HTR-8/SVneo (cell line): ENCODE data around the gene KRTAP10-1.
"Not testable (repeated sequence)": the region's sequence is repeated elsewhere in the genome, so short reads cannot be mapped to it uniquely, and the experiment has no call there.

Source experiments
- DNase-seq: peaks from one replicate; pipeline ENCODE4 v3.0.0; 2011; ENCODE audit warnings: low spot score, mixed read lengths; ENCODE audit not compliant: insufficient read length
- FAIRE-seq: peaks from 2 replicates; lab custom pipeline; 2011; peaks lifted over from hg19 to GRCh38; lab: Jason Lieb, UNC

KRTAP10-1 gene

GRCh38 chr21:44571844-44572782 is 32.1 kb upstream of the KRTAP10-1 start:
- DNase-seq (no peak), FAIRE-seq (no peak)

GRCh38 chr21:44571296-44571695 is 31.3 kb upstream of the KRTAP10-1 start:
- no peak for FAIRE-seq
- no peak for DNase-seq

DNA sequence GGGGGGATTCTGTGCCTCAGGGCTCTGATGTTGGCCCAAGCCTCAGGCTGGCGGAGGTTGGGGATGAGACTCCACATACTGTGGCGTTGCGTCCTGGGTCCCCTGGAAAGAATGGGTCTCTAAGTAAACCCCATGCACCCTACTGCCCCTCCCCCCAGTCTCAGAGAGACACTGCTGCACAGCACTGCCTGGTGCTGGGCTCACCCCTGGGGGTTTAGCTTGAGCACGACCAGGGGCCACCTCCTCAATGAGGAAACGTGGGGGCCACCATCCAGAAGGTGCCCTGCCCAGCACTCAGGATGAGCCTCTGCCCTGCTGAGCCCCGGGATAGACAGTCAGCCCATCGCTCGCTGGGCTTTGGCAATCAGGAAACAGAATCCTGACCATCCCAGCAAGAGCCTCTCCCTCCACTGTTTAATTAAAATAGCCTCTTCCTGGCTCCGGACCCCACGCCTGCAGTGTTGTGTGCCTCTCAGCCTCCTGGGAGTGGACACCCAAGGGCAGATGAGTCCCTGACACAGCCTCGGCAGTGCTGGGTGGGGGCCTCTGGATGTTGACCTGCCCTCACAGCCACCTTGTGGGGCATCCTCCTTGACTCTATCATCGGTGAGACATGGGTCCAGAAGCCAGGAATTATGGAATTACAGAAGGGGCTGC is 30.0 kb upstream of the KRTAP10-1 start:
- FAIRE-seq: no peak
- DNase-seq: no peak

DNA sequence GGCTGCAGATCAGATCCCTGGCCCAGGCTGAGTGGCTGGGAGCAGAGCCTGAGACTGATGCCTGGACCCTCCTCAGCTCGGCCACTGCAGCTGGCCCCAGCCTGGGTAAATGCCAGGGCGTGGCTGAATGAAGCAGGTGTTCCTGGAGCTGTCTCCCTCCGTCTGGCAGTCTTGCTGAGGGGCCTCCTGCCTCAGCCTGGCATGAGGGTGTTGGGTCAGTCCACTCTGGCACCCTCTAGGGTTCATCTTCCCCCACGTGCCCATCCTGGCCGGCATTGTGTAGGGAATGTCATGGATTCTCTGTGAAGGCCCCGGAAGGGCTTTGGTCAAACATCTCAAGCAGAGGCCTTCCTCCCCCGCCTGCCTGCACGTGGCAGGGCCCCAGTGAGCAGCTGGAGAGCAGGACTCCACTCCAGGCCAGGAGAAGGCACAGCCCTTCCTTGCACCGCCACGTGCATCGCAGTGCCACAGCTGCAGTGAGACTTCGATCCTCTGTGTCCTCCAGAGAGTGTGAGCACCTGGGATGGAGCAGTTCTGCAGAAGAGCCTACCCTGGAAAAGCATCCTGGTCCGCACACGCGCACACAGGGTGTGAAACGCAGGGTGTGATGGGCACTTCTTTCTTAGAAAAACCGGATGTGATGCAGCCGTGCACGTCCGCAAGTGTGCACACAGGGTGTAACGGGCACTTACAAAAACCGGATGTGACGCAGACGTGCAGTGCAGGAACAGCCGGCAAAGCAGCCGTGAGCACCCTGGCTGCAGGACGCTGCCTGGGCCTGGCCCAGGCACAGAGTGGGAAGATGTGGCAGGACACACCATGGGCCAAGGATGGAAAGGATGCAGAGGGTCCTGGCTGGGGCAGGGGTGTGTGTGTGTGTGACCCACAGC is 28.9 kb upstream of the KRTAP10-1 start:
- DNase-seq: no peak
- no peak for FAIRE-seq

DNA sequence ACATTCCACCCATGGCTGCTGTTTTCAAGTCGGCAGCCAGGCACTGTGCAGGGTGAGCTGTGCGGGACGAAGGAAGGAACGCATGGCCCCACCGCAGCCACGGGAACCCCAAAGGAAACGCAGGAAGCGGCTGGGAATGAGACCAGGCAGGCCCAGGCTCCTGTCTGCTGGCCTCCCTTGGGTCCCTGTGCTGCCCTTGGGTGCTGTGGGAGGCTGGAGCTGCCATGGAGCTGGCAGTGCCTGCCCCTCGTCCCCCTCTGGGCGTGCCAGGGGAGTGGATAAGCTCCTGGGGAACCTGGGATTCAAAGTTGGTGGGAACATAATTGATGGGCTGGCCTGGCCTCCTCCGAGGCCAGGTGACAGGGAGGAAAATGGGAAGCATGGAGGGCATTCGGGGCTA is 28.3 kb upstream of the KRTAP10-1 start:
- FAIRE-seq: no peak
- no peak for DNase-seq

GRCh38 chr21:44567481-44568171 is 27.6 kb upstream of the KRTAP10-1 start:
- FAIRE-seq (no peak), DNase-seq (no peak)

GRCh38 chr21:44566403-44566802 is 26.4 kb upstream of the KRTAP10-1 start:
- DNase-seq (no peak), FAIRE-seq (no peak)

DNA sequence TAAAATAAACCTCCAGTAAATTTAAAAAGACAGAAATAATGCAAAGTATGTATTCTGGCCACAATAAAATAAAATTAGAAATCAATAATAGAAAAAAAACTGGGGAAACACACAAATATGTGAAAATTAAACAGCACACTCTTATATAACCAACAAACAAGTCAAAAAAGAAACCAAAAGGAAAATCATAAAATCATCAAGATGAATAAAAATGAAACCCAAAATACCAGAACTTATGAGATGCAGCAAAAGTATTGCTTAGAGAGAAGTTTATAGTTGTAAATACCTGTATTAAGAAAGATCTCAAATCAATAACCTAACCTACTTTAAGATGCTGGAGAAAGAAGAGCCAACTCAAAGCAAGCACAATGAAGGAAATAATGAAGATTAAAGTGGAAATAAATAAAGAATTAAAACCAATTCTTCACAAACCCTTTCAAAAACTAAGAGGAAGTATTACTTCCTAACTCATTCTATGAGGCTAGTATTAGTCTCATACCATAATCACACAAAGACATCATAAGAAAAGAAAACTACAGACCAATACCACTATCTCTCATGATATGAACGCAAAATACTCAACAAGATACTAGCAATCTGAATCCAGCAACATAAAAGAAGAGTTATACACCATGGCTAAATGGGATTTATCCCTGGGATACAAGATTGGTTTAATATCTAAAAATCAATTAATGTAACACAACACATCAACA is 25.0 kb upstream of the KRTAP10-1 start:
- no peak for DNase-seq
- FAIRE-seq: no peak

DNA sequence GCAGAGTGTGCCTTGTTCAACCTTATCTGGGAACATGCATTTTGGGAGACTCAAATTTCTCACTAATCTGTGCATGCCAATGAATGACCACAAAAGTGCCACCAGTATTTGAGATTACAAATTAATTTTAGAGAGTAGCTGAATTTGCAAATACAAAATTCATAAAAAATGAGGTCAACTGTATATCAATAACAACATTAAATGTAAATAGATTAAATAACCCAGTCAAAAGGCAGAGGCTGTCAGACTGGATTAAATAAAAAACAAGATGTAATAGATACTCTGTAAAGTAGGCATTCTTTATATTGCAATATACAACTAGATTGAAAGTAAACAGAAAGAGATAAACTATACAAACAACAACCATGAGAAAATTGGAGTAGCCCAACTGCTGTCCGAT is 24.1 kb upstream of the KRTAP10-1 start:
- FAIRE-seq (no peak), DNase-seq (no peak)

DNA sequence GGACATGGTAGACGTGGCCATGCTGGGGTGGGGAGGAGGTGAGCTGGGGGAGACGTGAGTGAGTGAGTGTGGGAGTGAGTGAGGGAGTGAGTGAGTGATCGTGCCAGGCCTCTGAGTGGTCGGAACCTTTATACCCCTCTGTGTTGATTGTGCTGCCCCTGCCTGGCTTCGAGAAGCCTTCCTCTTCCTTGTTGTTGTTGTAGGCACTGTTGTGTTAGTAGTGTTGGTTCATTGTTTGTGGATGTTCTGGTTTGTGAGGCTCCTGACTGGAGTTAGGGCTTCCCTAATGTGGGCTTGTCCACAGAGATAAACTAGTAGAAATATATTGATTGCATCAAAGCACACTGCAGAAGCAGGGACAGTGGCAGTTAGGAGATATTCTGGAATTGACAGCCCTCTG is 18.7 kb upstream of the KRTAP10-1 start, which contains the start of gene KRTAP10-3:
Gene KRTAP10-3 (minus strand): TSS at position 101 of the 400 bp plus-strand sequence. CDS start 80 bp downstream, at position 21.
- no peak for DNase-seq
- FAIRE-seq: no peak

DNA sequence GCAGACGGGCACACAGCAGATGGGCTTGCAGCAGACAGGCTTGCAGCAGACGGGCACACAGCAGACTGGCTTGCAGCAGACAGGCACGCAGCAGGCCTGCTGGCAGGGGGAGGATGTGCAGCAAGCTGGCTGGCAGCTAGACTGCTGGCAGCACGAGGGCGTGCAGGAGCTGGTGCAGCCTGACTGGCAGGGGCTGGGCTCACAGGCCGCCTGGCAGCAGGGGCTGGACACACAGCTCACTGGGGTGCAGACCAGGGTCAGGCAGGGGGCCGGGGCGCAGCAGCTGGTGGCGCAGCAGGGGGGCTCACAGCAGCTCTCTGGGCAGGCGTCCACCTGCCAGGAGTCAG is 18.3 kb upstream of the KRTAP10-1 start:
- DNase-seq, FAIRE-seq: not testable (repeated sequence)

GRCh38 chr21:44557491-44558328 is 17.7 kb upstream of the KRTAP10-1 start:
- FAIRE-seq: no peak
- no peak for DNase-seq

- no peak for DNase-seq
- no peak for FAIRE-seq
Observed at GRCh38 chr21:44556879-44557278, 16.9 kb upstream of the KRTAP10-1 start.

- DNase-seq: no peak
- no peak for FAIRE-seq
Observed at GRCh38 chr21:44555200-44555875, 15.3 kb upstream of the KRTAP10-1 start.

GRCh38 chr21:44552681-44553080 is 12.7 kb upstream of the KRTAP10-1 start:
- DNase-seq (no peak), FAIRE-seq (no peak)

DNA sequence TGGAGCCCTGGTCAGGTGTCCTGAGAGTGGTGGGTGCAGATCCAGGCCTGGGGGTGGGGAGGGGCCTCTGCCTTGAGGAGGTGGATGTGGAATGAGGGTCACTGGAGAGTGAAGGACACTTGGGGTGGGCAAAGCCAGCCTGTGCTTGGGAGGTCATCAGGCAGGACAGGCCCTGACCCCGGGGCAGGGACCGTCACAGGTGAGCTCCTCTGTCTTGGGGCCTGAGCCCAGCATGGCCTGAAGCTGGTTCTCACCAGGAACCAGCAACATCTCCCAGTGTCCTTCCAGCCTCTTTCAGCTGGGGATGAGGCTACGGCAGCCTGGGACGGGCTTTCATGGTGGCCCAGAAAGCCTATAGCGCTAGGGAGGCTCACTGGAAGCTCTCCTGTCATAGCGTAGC is 12.1 kb upstream of the KRTAP10-1 start:
- FAIRE-seq: no peak
- no peak for DNase-seq

- no peak for DNase-seq
- FAIRE-seq: no peak
Observed at GRCh38 chr21:44551340-44551961, 11.5 kb upstream of the KRTAP10-1 start, which contains the start of gene KRTAP10-2. KRTAP10-2 (minus strand) TSS chr21:44551505; CDS start chr21:44551458, 47 bp downstream.
